Liver (tissue), 3 donors: Measurements from ENCODE around the gene NPEPL1.

ENCODE experiments used
- JUND ChIP-seq, 2 donors: IDR thresholded peaks; 2 replicates each; pipeline ENCODE4 v1.6.1; 2016; ENCODE audit warnings: antibody characterized with exemption in 2 of 2
- RAD21 ChIP-seq, 2 donors: IDR thresholded peaks; 2 replicates each; pipeline ENCODE4 v1.6.1; 2016; ENCODE audit warnings: antibody characterized with exemption in 2 of 2, mild to moderate bottlenecking in 2 of 2
- TAF1 ChIP-seq: conservative IDR thresholded peaks from 2 replicates; pipeline ENCODE4 v1.6.1; 2016; ENCODE audit warnings: antibody characterized with exemption, mild to moderate bottlenecking
- YY1 ChIP-seq: IDR thresholded peaks from 2 replicates; pipeline ENCODE4 v1.6.1; 2016; ENCODE audit warnings: antibody characterized with exemption, mild to moderate bottlenecking
- TF ChIP-seq, protein P1 (sequence below): fragments of 150-350 bp; IDR thresholded peaks from 2 replicates; pipeline ENCODE4 v1.5.1; 2017; ENCODE audit warnings: improper control_type of control experiment, low read depth, low read length; ENCODE audit not compliant: missing input control
- donor health status: healthy.
- donor health status: healthy.

DNA sequence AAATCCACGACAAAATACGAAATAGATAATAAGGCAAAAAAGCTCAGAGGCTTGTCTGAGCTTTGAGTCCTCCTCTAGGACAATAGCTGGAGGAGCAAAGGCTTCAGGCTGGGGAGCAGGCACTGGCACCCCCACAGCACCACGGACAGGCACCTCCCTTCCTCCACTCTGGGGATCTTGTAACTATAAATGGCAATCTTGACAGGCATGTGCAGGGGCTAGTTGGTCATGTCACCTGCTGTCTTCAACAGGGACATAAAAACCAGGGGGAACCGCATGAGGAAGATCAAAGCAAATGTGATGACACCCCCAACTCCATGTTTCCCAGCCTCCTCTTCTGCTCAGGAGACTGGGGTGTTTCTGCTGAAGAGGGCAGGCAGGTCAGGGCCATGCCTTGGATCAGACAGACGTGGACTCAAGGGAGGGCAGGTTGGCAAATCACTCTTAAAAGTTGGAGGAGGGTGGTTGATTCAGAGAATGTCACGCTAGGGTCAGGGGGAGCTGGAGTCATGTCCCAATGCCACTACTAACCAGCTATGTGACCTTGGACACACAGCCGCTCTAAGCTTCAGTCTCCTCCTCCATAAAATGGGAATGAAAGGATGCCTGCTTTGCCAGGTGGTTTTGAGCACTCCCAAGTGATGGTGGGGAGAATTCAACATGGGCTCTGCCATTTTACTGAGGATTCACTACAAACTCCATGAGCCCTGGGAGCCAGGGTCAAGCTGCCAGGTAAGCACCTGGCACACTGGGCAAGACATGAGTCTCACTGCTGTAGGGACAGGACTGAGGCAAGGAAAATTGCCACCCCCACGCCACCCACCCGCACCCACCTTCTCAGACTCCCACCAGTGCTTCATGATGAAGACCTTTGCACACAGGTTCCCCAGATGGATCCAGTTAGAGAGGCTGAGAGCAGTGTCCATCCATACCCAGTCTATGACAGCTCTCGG, 48.0 kb downstream of the NPEPL1 start:
- TF ChIP-seq, protein P1, sequence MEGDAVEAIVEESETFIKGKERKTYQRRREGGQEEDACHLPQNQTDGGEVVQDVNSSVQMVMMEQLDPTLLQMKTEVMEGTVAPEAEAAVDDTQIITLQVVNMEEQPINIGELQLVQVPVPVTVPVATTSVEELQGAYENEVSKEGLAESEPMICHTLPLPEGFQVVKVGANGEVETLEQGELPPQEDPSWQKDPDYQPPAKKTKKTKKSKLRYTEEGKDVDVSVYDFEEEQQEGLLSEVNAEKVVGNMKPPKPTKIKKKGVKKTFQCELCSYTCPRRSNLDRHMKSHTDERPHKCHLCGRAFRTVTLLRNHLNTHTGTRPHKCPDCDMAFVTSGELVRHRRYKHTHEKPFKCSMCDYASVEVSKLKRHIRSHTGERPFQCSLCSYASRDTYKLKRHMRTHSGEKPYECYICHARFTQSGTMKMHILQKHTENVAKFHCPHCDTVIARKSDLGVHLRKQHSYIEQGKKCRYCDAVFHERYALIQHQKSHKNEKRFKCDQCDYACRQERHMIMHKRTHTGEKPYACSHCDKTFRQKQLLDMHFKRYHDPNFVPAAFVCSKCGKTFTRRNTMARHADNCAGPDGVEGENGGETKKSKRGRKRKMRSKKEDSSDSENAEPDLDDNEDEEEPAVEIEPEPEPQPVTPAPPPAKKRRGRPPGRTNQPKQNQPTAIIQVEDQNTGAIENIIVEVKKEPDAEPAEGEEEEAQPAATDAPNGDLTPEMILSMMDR = no peak
- TF ChIP-seq JUND (IDR thresholded peaks at IDR 0.05) (no peak), TAF1 (no peak), RAD21 (IDR thresholded peaks at IDR 0.05) (no peak), YY1 (no peak)
